Measurements from ENCODE around the gene TRDMT1. TPM values are rescaled to one million over a fixed set of nuclear protein-coding genes. Genes with fewer than 3 reads are reported as not detected.
A peak's percentile ranks its signal among the peaks of the same experiment; 100 is the strongest.

TRDMT1 gene
- total RNA-seq, 1 experiment from 2014 or later: 10.3 TPM

GRCh38 chr10:17176091-17176490 is 25.4 kb downstream of the TRDMT1 start:
- H3K36me3 Mint-ChIP-seq (ENCODE audit: insufficient read depth, unreplicated experiment): no peaks in the 10 kb centered on the region
- intact Hi-C loops (cut with micrococcal nuclease; ENCODE audit: unreplicated experiment): no loop called here
- no TSS peak for BruUV-seq (replicated peaks)

GRCh38 chr10:17175551-17175950 is 25.9 kb downstream of the TRDMT1 start:
- peak overlapping the region; percentile 12 for H3K27ac Mint-ChIP-seq (ENCODE audit: unreplicated experiment)
- no TSS peak for BruUV-seq (replicated peaks)
- H3K27me3 Mint-ChIP-seq (ENCODE audit: unreplicated experiment): no peaks in the 10 kb centered on the region
- TF ChIP-seq CTCF (IDR thresholded peaks at IDR 0.05; ENCODE audit: unreplicated experiment): no peak
- no peaks in the 10 kb centered on the region for H3K9me3 Mint-ChIP-seq (ENCODE audit: low read depth, unreplicated experiment)
- CTCF ChIA-PET: interaction anchor here (0.6 kb wide), 1 partner anchor 189 kb away, joined by 3 read pairs; no protein-coding TSS in a partner anchor
- H3K4me3 Mint-ChIP-seq (ENCODE audit: low read depth, unreplicated experiment): no peak overlapping the region
- no peaks in the 10 kb centered on the region for H3K36me3 Mint-ChIP-seq (ENCODE audit: insufficient read depth, unreplicated experiment)
- peaks cover 9% of the 10 kb centered on the region for H3K4me1 Mint-ChIP-seq (ENCODE audit: low read depth, unreplicated experiment)
- intact Hi-C loops (cut with micrococcal nuclease; ENCODE audit: unreplicated experiment): no loop called here
- peak; percentile 29 for DNase-seq

More at GRCh38 chr10:17176091-17176490, 25.4 kb downstream of the TRDMT1 start:
- no peaks in the 10 kb centered on the region for H3K9me3 Mint-ChIP-seq (ENCODE audit: low read depth, unreplicated experiment)
- H3K27me3 Mint-ChIP-seq (ENCODE audit: unreplicated experiment): no peaks in the 10 kb centered on the region
- no peak for TF ChIP-seq CTCF (IDR thresholded peaks at IDR 0.05; ENCODE audit: unreplicated experiment)
- H3K4me3 Mint-ChIP-seq (ENCODE audit: low read depth, unreplicated experiment): no peak overlapping the region
- H3K27ac Mint-ChIP-seq (ENCODE audit: unreplicated experiment): no peak overlapping the region
- CTCF ChIA-PET: no interaction called here
- no peak for DNase-seq
- peaks cover 11% of the 10 kb centered on the region for H3K4me1 Mint-ChIP-seq (ENCODE audit: low read depth, unreplicated experiment)

GRCh38 chr10:17174626-17175025 is 26.8 kb downstream of the TRDMT1 start:
- CTCF ChIA-PET: no interaction called here
- no peak for DNase-seq
- Mint-ChIP-seq H3K36me3 (ENCODE audit: insufficient read depth, unreplicated experiment) (no peaks in the 10 kb centered on the region), H3K27ac (ENCODE audit: unreplicated experiment) (no peak overlapping the region), H3K4me3 (ENCODE audit: low read depth, unreplicated experiment) (no peak overlapping the region), H3K4me1 (ENCODE audit: low read depth, unreplicated experiment) (peaks cover 9% of the 10 kb centered on the region), H3K9me3 (ENCODE audit: low read depth, unreplicated experiment) (no peaks in the 10 kb centered on the region), H3K27me3 (ENCODE audit: unreplicated experiment) (no peaks in the 10 kb centered on the region)
- intact Hi-C loops (cut with micrococcal nuclease; ENCODE audit: unreplicated experiment): no loop called here
- BruUV-seq (replicated peaks): no TSS peak
- TF ChIP-seq CTCF (IDR thresholded peaks at IDR 0.05; ENCODE audit: unreplicated experiment): no peak

- Mint-ChIP-seq H3K4me3 (ENCODE audit: low read depth, unreplicated experiment) (no peak overlapping the region), H3K27ac (ENCODE audit: unreplicated experiment) (no peak overlapping the region), H3K9me3 (ENCODE audit: low read depth, unreplicated experiment) (no peaks in the 10 kb centered on the region), H3K36me3 (ENCODE audit: insufficient read depth, unreplicated experiment) (no peaks in the 10 kb centered on the region), H3K27me3 (ENCODE audit: unreplicated experiment) (no peaks in the 10 kb centered on the region), H3K4me1 (ENCODE audit: low read depth, unreplicated experiment) (peaks cover 9% of the 10 kb centered on the region)
- CTCF ChIA-PET: no interaction called here
- TF ChIP-seq CTCF (IDR thresholded peaks at IDR 0.05; ENCODE audit: unreplicated experiment): no peak
- no peak for DNase-seq
- intact Hi-C loops (cut with micrococcal nuclease; ENCODE audit: unreplicated experiment): no loop called here
- BruUV-seq (replicated peaks): no TSS peak
Measured at GRCh38 chr10:17171141-17171641, 30.3 kb downstream of the TRDMT1 start.
